GM18520 (cell line): ENCODE measurements around the gene PLA2G4C.

Experiments used
- ATAC-seq: cut with Tn5 transposase; IDR thresholded peaks from one replicate; pipeline ENCODE4 v1.9.1; 2021; ENCODE audit not compliant: unreplicated experiment

PLA2G4C gene

GRCh38 chr19:48110350-48110966, at the start of gene PLA2G4C:
PLA2G4C (minus strand) TSS chr19:48110817; CDS start chr19:48106529, 4,288 bp downstream.
- ATAC-seq, result no peak

GRCh38 chr19:48158210-48158790, 47.7 kb upstream of the PLA2G4C start:
- ATAC-seq, result no peak

GRCh38 chr19:48154003-48154402, 43.4 kb upstream of the PLA2G4C start:
- no peak for ATAC-seq

- no peak for ATAC-seq
Measured at GRCh38 chr19:48152551-48152950, 41.9 kb upstream of the PLA2G4C start.

- no peak for ATAC-seq
Measured at GRCh38 chr19:48149430-48149829, 38.8 kb upstream of the PLA2G4C start.

GRCh38 chr19:48148576-48148975, 38.0 kb upstream of the PLA2G4C start:
- ATAC-seq, result no peak

- no peak for ATAC-seq
Measured at GRCh38 chr19:48147597-48148175, 37.1 kb upstream of the PLA2G4C start.

- no peak for ATAC-seq
Measured at GRCh38 chr19:48139053-48139452, 28.4 kb upstream of the PLA2G4C start.

GRCh38 chr19:48137411-48137810, 26.8 kb upstream of the PLA2G4C start:
- no peak for ATAC-seq

- ATAC-seq, result no peak
Measured at GRCh38 chr19:48136547-48136946, 25.9 kb upstream of the PLA2G4C start.

GRCh38 chr19:48135411-48135810, 24.8 kb upstream of the PLA2G4C start:
- no peak for ATAC-seq

- no peak for ATAC-seq
Measured at GRCh38 chr19:48133094-48133493, 22.5 kb upstream of the PLA2G4C start.

- no peak for ATAC-seq
Measured at GRCh38 chr19:48127561-48127960, 16.9 kb upstream of the PLA2G4C start.

GRCh38 chr19:48123907-48124651, 13.5 kb upstream of the PLA2G4C start:
- ATAC-seq, result no peak

- ATAC-seq, result no peak
Measured at GRCh38 chr19:48122421-48122820, 11.8 kb upstream of the PLA2G4C start.

- no peak for ATAC-seq
Measured at GRCh38 chr19:48121909-48122371, 11.3 kb upstream of the PLA2G4C start.

GRCh38 chr19:48121066-48121465, 10.4 kb upstream of the PLA2G4C start:
- no peak for ATAC-seq

GRCh38 chr19:48120505-48120904, 9.9 kb upstream of the PLA2G4C start:
- no peak for ATAC-seq

- ATAC-seq, result no peak
Measured at GRCh38 chr19:48118131-48118517, 7.5 kb upstream of the PLA2G4C start.

- ATAC-seq, result no peak
Measured at GRCh38 chr19:48117515-48118130, 7.0 kb upstream of the PLA2G4C start.

GRCh38 chr19:48113190-48113917, 2.7 kb upstream of the PLA2G4C start:
- ATAC-seq, result no peak
